NCI-H1417 treated with DMSO at 0.1 percent for 48 hours (cell line): Measurements from ENCODE around the gene HTRA1.

Experiments
- DNase-seq: peaks from one replicate; lab custom pipeline; 2025; lab: John Stamatoyannopoulos, UW

Gene HTRA1

DNA sequence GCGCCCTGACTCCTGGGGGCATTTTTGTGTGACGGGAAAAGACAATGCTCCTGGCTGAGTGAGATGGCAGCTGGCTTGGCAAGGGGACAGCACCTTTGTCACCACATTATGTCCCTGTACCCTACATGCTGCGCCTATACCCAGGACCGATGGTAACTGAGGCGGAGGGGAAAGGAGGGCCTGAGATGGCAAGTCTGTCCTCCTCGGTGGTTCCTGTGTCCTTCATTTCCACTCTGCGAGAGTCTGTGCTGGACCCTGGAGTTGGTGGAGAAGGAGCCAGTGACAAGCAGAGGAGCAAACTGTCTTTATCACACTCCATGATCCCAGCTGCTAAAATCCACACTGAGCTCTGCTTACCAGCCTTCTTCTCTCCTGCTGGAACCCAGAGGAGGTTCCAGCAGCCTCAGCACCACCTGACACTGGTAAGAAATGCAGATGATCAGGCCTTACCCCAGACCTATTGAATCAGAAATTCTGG, 6.7 kb upstream of the HTRA1 start, which contains the start of gene ARMS2:
ARMS2 (plus strand) TSS at position 51 of the 478 bp plus-strand sequence; CDS start at position 126, 75 bp downstream.
- no peak for DNase-seq

DNA sequence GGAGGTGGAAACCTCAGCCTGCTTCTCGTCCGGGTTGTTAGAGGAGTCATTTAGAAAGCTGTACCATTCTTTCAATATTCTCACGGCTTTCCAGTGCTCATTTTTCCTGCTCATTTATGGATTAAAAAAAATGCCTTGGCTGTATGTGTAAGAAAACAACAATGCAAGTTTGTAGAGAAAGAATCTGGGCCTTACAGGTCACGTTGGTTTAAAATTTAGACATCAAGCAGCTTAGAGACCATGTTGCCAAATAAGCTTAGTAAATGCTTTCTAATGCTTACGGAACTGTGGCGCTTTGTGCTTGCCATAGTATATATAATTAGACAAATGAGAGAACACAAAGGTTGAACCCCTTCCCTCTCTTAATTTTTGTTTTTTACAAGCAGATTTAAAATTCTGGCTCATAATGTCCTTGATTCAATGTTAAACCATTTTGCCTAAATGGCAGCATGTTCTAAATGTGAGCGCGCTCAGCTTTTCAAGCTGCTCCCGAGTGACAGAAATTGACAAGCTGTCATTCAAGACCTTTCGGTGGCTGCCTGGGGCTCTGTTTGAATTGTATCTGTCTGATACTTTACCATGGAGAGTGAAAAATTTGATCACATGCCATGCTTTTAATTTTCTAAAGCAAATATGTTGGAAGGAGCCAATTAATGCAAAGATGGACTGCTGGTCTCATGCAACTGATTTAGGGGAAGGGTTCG, 5.8 kb upstream of the HTRA1 start:
- no peak for DNase-seq

DNA sequence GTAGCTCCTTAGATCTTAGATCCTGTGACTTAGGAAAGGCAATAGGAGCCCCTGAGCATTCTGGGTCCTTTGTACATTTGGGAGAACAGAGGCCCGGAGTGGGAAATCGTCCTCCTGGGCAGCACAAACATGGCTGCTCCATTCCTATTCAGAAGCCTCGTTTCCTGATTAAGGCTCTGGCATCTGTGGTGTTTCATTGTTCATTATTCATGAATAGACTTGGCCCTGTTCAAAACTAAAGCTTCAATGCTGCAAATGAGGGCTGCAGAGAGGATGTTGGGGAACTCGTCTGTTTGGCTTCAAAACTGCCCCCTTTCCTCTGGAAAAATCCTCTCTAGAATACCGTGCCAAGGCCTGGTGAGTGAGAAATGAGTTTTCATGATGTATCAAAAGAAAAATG, 3.4 kb upstream of the HTRA1 start:
- DNase-seq = no peak

DNA sequence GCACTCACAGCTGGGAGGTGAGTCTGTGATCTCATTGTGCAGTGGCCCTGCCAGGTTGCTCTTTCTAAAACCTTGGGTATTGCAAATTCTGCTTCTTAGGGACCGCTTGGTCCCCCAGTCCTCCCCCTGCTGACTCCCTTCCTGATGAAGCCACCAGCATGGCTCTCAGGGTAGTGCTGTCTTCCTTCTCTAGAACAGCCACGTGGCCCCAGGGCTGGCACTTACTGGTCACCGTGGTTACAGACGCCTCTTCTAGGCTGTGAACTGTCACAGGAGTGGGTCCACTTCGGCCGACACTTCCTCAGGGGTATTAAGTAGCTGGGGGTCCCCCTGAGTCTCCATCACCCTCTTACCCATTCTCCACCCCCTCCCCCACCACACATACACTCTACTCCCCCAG, 2.7 kb upstream of the HTRA1 start:
- DNase-seq = no peak

DNA sequence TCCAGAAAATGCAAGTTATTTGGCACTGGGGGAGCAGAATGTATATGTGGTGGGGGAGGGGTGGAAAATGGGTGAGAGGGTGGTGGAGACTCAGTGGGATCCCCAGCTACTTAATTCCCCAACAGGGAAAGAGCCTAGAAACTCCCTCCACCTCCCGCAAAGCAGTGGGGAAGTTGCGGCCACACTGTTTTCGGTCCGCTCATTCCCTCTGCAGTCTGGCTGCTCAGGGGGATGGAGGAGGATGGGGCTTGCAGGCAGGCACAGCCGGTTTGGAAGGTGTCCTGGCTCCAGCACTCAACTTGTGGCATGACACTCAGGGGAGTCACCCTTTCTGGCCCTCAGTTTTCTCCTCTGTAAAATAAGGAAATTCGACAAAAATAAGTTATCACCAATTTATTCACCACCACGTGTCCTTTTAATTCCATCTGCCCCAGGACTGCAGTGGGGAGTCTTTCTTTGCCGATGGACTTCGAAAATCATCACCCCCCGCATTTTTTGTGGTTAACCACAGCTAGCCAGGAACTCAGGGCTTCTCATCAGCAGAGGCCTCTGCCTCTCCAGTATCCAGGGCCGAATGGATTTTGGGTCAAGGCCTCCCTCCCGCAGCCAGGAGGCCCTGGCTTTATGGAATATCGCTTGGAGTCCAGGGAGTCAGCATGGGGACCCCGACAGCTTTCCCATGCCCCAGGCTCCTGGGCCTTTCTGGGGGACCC, 1.6 kb upstream of the HTRA1 start:
- DNase-seq = no peak

DNA sequence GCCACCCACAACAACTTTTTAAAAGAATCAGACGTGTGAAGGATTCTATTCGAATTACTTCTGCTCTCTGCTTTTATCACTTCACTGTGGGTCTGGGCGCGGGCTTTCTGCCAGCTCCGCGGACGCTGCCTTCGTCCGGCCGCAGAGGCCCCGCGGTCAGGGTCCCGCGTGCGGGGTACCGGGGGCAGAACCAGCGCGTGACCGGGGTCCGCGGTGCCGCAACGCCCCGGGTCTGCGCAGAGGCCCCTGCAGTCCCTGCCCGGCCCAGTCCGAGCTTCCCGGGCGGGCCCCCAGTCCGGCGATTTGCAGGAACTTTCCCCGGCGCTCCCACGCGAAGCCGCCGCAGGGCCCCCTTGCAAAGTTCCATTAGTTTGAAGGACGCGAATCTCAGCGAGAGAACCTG, 461 bp upstream of the HTRA1 start:
- DNase-seq = no peak

DNA sequence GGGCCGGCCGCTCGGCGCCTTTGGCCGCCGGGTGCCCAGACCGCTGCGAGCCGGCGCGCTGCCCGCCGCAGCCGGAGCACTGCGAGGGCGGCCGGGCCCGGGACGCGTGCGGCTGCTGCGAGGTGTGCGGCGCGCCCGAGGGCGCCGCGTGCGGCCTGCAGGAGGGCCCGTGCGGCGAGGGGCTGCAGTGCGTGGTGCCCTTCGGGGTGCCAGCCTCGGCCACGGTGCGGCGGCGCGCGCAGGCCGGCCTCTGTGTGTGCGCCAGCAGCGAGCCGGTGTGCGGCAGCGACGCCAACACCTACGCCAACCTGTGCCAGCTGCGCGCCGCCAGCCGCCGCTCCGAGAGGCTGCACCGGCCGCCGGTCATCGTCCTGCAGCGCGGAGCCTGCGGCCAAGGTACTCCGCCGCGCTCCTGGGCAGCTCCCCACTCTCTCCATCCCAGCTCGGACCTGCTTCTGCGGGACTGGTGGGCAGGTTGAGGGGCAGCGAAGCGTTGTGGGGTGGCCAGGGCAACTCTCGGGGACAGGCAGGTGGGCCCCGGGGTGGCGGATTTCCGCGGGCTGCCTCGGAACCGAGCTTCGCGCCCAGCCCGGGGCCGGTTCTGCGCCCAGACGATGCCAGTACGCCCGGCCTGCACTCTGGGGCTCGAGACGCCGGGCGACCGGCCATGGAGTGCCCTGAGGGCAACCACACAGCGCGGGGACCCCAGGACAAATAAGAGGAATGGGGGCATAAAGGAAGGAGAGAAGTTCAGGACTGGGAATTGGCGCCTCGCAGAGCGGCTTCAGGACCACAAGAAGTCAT, 578 bp downstream of the HTRA1 start:
- no peak for DNase-seq

DNA sequence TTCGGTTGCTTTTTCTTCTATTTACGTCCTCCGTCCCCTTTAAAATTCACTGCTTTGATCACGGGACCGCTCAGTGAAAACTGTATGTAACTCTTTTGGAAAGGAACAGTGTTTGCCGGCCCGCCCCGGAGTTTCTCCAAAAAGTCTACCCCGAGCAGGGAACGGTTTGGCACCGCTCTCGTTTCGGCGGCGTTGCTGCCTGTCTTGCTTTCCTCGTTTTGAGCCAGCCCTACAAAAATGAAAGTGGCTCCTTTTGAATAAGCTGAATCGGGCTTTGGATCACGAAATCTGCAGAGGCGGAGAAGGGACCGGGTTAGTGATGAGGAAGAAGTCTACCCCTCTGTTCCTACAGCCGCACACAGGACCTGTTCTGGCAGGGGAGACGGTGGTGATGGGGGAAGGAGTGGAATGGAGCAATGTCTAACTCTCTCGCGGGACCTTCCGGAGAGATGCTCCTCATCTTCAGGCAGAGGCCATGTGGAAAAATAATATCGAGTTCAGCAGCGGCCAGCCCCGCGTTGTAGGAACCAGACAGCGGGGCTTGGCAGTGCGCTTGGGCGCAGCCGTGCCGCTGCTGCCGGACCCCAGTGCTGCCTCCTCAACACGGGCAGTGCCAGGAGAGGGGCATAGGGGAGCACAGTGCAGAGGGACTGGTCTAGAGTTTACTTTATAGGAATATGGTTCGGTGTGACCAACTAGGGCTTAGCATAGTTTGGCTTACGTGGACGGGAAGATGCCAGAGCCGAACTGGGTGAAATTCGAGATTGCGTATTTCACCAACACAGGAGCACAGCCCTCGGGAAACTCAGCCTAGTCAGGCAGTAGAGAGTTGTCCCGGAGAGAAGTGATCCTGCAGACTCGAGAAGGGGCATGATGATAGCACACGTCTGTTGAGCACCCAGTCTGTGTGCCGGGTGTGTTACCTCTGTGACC, 1.4 kb downstream of the HTRA1 start:
- no peak for DNase-seq

DNA sequence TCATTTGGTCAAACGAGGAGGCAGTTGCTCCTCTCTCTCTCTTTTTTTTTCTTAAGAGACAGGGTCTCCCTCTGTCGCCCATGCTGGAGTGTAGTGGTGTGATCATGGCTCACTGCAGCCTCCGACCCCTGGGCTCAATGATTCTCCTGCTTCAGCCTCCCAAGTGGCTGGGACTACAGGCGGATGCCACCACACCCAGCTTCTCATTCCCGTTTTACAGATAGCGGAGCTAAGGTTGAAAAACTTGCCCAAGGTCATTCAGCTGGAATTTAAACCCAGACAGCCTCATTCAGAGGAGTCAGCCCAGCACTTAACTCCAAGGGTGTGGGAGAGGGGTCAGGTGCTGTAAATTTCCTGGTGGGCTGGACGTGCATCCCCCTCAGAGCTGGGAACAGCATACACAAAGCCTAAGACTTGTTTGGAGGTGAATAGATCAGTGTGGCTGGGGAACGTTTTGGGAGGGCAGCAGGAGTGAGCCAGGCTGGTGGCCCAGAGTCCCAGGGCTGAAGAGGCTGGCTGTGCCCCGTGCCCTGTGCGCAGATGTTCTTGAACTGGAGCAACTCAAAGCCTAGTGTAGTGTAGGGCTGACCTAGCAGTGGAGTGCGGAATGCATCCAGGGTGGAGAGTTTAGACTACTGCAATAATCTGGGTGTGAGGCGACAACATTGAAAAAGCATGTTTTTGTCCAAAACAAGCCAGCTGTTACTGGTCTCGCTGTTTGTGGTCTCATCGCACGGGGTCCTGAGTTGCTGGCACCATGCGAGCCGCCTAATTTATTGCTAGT, 2.3 kb downstream of the HTRA1 start:
- DNase-seq = no peak

DNA sequence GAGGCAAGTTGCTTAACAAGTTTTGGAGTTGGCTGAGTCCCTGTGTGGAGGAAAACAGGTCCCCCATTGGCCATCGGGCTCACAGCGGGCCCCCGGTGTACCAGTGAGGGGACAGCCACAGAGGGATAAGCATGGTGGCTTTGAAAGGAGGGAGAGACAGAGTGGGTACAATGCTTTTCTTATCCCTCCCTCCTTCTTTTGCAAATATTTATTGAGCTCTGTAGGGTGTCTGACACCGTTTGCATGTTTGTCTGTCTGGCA, 2.8 kb downstream of the HTRA1 start:
- no peak for DNase-seq

DNA sequence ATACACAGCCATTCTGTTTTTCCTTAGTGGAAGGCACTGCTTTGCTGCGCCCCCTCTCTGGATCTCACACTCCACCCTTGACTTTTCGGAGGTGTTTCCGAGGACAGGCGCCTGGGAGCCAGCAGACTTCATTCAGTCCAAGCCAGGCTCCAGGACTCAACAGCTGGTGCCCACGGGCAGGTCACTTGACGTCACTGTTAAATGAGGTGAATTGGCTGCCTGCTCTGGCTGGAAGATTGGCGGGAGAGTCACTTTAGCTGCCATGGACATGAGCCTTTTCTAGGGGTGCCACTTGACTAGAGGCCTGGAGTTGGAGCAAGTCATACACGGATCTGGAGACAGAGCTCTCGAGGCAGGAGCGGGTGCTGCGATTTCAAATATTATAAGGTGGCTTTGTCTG, 3.2 kb downstream of the HTRA1 start:
- DNase-seq = no peak

DNA sequence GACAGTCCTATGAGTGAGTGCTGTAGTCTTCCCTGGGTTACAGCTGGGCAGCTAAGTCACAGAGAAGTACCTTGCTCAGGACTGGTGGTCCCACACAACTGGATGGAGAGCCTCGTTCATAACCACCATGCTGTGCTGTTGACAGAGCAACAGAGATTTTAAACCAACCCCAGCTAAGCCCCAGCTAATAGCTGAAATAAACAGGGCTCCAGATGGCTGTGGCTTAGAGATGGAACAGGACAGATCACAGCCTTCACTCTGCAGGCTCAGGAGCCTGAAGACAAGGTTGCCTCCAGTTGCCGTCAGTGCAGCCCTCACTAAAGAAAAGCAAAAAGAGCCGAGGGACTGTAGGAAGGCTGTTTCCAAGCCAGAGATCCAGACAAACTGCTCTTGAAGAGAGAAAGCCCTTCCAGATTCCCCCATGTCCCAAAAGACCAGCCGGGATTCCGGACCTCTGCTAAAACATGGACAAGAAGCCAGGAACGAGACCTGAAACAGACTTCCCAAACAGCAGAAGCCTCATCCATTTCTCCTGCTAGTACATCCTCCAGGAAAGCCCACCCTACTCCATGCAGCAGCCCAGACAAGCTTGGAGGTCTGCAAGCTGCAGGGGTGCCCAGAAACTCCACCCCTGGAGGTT, 4.2 kb downstream of the HTRA1 start:
- DNase-seq = no peak

DNA sequence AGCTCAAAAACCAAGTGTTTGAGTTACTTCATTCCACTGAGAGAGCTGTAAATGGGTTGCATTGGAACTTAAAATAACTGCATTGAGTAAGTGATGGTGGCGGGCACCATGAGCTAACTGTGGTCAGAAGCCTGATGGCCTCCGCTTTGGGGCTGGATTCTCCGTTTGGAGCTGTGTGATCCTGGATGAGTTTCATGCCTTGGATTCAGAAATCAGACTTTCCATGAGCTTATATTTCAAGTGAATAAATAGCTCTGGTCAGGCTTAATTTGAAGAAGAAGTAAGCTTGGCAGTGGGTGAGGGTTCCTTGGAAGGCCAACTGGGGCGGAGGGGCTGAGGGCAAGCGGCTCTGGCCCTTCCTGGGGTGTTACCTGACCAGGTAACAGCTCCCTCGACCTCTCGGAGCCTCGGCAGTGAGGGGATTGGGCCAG, 5.6 kb downstream of the HTRA1 start:
- DNase-seq = no peak

DNA sequence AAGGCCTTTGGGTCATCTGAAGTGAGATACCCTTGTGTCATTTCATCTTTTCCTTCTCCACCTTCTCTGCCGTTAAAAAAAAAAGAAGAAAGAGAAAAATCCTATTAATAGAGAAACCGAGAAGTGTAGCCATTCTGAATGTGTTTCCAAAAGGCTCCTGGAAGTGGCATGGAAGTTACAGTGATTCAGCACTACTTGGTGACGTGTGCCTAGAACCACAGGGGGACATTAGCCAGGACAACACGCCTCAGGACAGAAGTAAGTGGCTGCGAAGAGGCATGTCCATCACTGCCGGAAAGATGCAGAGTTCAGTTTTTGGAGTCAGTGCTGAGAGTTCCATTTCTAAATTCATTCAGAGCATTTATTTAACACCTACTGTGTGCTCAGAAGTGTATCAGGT, 6.3 kb downstream of the HTRA1 start:
- DNase-seq = no peak

DNA sequence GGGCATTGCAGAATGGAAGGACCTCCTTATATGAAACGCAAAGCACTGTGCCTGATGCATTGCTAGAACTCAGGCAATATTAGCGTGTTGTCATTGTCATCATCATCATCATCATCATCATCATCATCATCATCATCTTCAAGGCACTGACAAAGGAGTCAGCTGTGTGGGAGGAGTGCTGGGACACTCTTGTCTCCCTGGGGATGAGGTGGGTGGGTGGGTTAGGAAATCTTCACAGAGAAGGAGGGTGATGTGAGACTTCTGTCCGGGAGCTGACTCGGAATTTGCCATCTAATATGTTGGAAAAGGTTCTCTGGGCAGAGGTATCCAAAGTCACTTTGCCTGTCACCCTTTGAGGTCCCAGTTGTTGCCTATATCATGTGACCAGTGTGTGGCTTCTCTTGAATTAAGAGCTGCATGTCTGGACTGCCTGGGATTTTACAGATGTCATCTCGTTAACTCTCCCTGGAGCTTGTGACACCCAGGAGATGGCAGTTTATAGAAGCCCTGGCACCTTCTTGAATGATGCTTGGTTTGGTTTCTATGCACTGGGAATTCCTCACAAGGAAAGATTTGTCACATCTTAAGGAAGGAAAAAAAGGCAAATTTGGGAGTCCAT, 7.1 kb downstream of the HTRA1 start:
- no peak for DNase-seq

DNA sequence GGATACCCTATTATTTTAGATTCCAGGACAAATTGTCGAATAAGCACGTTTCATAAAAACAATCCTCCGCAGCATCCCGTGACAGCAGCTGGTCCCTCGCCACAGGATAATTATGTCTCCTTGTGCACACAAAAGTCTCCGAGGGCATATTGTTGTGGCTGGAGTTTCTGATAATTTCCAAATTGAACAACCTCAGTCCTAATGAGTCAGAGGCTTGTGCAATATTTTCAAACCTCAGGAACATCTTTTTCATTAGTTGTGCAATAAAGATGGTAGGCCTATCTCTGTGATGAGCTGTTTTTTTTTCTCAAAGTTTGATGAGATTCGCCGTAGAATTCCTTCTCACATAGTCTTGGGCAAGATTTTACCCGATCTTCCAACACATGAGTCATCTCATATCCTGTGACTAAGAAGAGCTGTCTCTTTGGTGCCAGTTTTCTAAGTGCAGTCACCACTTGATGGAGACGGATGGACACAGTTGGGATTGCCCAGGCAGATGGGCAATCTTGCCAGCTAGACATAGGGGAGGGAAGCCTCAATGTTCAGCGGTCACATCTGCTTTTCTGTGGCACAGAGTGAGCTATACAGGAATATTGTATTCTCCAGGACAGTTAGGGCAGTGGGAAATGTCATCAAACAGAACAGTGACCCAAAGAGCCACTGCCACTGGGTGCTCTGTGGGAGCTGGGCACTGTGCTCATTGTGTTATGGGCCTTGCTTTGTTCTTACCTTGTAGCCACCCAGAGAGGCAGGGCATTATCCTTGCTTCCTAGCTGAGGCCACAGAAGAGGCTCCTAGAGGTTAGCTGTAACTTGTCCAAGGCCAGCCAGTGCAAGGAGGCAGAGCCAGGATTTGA, 7.8 kb downstream of the HTRA1 start:
- DNase-seq = no peak

DNA sequence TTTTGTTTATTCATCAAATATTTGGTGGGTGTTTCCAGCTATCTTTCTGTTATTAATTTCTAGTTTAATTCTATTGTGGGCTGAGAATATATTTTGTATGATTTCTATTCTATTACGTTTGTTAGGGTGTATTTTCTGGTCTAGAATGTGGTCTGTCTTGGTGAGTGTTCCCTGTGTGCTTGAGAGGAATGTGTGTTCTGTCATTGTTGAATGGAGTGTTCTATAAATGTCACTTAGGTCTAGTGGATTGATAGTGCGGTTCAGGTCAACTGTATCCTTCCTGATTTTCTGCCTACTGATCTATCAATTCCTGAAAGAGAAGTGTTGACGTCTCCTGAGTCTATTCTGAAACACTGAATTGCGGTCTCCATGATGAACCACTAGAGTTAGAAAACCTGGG, 8.5 kb downstream of the HTRA1 start:
- no peak for DNase-seq

DNA sequence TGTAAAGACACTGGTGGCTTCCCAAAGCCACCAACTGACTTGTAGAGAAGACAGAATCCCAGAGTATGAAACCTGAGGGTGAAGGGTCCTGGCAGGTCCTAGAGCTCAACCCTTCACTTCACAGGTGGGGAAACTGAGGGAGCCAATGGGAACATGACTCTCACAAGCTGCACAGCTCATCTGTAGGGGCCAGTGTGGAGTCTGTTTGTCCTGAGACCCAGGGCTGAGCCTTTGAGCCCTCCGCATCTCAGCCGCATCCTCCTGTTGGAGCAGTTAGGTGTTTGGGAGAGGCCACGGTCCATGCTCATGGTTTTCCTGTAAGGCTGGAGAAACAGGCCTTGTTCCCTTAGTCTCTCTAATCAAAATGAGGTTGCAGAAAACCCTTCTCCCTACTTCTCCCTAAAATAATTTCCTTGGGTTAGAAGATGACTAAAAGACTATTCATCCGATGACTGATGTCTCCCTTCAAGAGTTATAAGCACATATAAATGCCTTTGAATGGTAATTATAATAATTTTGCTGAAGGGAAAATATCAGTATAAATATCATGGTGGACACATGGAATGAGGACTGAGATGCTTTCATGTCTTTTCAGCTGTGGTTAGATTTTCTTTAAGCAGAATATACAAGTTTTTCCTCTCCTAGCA, 10.3 kb downstream of the HTRA1 start:
- DNase-seq = no peak

DNA sequence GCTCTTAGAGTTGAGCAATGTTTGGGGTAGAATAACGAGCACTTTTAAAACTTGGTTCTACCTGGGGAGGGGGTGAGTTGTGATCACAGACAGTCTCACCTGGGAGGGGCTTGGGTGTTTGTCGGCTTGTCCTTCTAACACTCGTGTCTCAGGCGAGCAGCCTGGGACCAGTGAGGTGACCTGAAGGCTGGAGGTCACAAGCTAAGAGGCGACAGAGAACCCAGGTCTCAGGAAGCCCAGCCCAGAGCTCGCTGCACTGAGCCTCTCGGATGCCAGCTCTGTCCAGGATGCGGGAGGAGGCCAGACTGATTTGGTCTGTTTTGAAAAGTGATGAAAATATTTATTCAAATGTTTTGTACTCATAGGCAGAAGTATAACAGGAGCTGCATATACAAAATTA, 11.8 kb downstream of the HTRA1 start:
- no peak for DNase-seq
